HG03460 (cell line): Measurements from ENCODE around the gene TMEM100.

ENCODE experiments used
- ATAC-seq: cut with Tn5 transposase; IDR thresholded peaks from one replicate; pipeline ENCODE4 v1.9.1; 2021; ENCODE audit not compliant: unreplicated experiment

Gene TMEM100

DNA sequence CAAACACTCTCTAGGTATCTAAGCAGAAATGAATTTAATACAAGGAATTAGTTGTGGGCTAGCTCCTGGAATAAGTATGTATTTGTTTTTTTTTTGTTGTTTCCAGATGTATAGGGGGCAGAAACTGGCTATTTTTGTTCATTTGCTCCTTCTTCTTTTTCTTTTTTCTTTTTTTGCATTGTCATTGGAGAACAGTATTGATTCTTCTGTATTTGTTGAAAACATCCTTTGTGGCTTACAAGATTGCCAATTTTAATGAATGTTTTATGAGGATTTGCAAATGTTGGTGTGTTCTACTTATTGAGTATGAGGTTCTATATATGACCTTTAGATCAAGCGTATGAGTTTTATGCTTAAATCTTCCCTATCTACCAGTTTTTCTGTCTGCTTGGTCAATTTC, 22.6 kb upstream of the TMEM100 start:
- no peak for ATAC-seq

DNA sequence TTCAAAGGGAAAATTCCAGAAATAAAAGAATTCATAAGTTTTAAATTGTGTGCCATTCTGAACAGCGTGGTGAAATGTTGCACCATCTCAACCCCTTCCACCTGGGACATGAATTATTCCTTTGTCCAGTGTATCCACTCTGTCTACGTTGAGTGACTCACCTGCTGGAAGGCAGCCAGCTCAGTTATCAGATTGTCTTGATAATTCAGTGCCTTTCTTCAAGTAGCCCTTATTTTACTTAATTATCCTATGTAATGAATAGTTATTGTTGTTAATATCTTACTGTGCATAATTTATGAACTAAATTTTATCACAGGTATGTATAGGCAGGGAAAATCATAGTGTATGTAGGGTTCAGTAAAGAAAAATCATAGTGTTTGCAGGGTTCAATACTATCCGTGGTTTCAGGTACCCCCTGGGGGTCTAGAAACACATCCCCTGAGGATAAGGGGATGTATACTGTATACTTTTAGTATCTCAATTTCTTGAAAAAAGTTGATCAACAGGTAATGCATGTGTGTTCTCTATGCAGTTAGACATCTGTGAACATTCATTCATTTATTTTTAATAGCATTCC, 20.5 kb upstream of the TMEM100 start:
- peak; percentile 35 for ATAC-seq

- ATAC-seq, result peak; percentile 81
Observed at GRCh38 chr17:55742272-55743102, 19.8 kb upstream of the TMEM100 start.

- ATAC-seq, result no peak
Observed at GRCh38 chr17:55741356-55741700, 18.7 kb upstream of the TMEM100 start.

DNA sequence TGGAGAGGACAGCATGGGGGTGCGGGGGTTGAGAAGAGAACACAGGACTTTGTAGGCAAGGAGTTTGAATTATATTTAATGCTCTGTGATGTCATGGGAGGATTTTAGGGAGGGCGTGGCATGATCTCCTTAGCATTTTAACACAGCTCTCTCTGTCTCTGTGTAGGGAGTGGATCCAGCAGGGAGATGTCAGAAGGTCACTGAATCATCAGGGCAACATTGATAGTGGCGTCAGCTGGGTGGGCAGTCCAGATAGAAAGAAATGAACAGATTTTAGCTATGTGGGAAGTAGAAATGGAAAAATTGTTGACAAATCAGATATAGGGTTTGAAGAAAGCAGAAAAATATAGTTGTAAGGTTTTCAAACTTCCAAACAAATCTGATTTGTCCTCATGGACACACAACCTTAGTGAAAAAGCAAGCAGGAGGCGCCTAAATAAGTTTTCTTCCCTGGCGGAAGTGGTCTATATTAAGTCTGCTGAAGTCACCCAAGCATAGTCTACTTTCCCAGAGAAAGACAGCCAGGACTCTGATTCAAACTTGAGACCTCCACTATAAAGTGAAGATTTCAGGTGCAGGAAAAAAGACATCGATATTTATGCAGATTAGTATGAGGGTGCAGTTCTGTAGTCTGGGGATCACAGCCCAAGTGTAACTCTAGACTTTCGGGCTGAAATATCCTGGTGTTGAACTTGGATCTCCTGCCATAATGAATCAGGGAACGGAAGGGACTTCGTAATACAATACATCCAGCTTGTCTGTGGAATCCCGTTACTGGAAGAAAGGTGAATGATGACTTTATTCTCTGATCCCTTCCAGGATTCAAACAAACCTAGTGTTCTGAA, 18.1 kb upstream of the TMEM100 start:
- no peak for ATAC-seq

GRCh38 chr17:55737976-55738501, 15.4 kb upstream of the TMEM100 start:
- no peak for ATAC-seq

- peak; percentile 60 for ATAC-seq
Observed at GRCh38 chr17:55735731-55736405, 13.2 kb upstream of the TMEM100 start.

- no peak for ATAC-seq
Observed at GRCh38 chr17:55734128-55734781, 11.6 kb upstream of the TMEM100 start.

GRCh38 chr17:55731586-55732250, 9.1 kb upstream of the TMEM100 start:
- ATAC-seq, result no peak

GRCh38 chr17:55730808-55731207, 8.1 kb upstream of the TMEM100 start:
- ATAC-seq, result no peak

- ATAC-seq, result no peak
Observed at GRCh38 chr17:55730380-55730779, 7.7 kb upstream of the TMEM100 start.

DNA sequence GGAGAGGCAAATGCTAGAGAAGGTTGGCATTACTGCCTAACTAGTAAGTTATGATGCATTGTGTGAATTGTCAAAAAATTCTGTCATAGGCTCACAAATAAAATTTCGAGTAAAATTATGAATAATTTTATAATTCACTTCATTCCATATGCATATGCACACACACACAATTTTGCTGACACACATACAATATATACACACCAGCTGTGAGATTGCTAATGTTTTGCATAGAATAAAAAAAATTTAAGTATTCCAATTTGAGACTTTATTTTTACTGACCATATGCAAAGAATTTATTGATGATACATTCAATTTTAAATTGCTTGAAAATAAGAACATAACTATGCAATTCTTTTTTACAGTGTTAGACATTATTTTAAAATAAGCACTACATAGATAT, 6.8 kb upstream of the TMEM100 start:
- ATAC-seq, result no peak

GRCh38 chr17:55728833-55729232, 6.2 kb upstream of the TMEM100 start:
- no peak for ATAC-seq

- ATAC-seq, result no peak
Observed at GRCh38 chr17:55728361-55728760, 5.7 kb upstream of the TMEM100 start.

GRCh38 chr17:55727920-55728319, 5.3 kb upstream of the TMEM100 start:
- no peak for ATAC-seq

GRCh38 chr17:55727275-55727674, 4.6 kb upstream of the TMEM100 start:
- no peak for ATAC-seq

- ATAC-seq, result no peak
Observed at GRCh38 chr17:55726440-55726839, 3.8 kb upstream of the TMEM100 start.

- ATAC-seq, result no peak
Observed at GRCh38 chr17:55723488-55723848, 804 bp upstream of the TMEM100 start.

DNA sequence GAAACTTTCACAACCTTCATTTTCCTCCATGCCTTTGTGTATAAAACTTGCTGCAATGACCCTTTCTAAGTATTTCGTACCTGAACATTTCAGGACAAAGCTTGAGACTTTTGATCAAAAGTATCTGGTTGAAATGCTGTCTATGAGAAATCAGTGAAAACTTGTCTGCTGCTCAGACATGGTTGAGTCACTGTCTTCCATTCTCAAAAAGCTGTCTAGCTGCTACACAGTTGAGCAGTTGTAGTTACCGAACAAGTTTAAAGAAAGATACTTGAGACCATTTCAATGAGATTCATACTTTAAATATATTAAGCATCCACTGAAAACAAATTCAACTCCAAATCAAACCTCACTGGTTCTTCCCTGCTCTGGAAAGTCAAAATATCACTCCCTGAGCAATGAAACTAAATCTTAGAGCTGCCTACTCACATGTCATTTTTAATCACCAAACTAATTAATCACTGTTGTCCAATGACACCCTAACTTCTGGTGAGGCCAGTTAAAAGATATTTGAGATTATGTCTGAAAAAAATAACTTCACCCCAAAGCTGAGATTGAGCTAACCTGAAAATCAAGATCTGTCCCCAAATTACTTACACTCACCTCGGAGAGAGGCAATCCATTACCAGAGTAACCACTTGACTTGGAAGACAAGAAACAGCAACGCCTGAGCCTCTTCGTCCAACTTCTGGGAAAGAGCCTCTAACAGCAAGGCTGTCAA, 488 bp downstream of the TMEM100 start:
- ATAC-seq, result no peak
